IPS-18a (cell line): ENCODE data around the gene SORBS1.

Experiments used
- H3K27ac ChIP-seq: one replicate; pipeline ENCODE4 v1.5.1; 2013; ENCODE audit warnings: low read length
- H3K27me3 ChIP-seq: one replicate; pipeline ENCODE4 v1.6.1; 2013; ENCODE audit warnings: mild to moderate bottlenecking, low read length; ENCODE audit not compliant: control insufficient read depth, insufficient read depth
- H3K36me3 ChIP-seq: one replicate; pipeline ENCODE4 v1.6.1; 2013; ENCODE audit warnings: low read depth, low read length; ENCODE audit not compliant: control insufficient read depth
- H3K4me1 ChIP-seq: one replicate; pipeline ENCODE4 v1.6.1; 2013; ENCODE audit warnings: low read depth, low read length; ENCODE audit not compliant: control insufficient read depth
- H3K4me3 ChIP-seq: one replicate; pipeline ENCODE4 v1.5.1; 2013; ENCODE audit warnings: low read length
- H3K9ac ChIP-seq: one replicate; pipeline ENCODE4 v1.6.1; 2013; ENCODE audit warnings: mild to moderate bottlenecking, low read length, moderate library complexity
- H3K9me3 ChIP-seq: one replicate; pipeline ENCODE4 v1.6.1; 2013; ENCODE audit warnings: low read depth, low read length; ENCODE audit not compliant: control insufficient read depth

Gene SORBS1

DNA sequence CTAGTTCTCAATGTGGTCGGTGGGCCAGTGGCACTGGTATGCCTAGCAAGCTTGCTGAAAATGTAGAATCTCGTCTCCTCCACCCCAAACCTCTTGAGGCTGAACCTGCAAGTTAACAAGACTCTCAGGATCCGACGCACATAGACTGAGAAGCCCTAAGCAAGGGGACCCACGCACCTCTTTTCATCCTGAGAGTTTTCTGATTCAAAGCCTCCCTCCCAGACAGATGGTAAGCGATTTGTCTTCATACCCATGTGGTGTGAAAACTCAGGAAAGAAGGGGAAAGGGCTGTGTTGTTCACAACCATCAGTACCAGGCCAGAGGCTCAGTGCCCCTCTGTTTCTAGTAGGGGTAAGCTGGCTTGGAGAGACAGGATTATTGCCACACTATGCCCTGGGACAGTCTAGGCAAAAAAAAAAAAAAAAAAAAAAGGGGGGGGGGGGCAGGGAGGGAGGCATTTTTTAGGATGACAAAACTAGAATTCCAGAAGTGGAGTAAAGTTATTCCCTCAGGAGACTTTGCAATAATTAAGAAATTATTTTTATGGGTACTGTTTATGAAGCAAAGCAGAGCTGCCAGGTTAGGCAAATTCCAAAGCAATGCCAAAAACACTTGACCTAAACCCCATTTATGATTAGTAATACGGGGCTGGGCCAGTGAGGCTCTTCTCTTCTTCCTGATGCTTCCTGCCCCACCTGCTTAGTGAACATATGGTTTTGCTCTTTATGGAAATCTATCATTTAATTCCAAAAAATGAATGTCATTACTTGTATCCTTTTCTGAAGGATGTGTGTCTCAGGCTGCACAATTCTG, 152.8 kb downstream of the SORBS1 start:
- peak overlapping the region; percentile 15 for H3K27ac ChIP-seq
- peak overlapping the region; percentile 33 for H3K4me3 ChIP-seq
- no peak overlapping the region for H3K9ac ChIP-seq
- no peaks in the 10 kb centered on the region for H3K9me3 ChIP-seq
- no peaks in the 10 kb centered on the region for H3K27me3 ChIP-seq
- H3K4me1 ChIP-seq: peaks cover 24% of the 10 kb centered on the region
- peaks cover 10% of the 10 kb centered on the region for H3K36me3 ChIP-seq

DNA sequence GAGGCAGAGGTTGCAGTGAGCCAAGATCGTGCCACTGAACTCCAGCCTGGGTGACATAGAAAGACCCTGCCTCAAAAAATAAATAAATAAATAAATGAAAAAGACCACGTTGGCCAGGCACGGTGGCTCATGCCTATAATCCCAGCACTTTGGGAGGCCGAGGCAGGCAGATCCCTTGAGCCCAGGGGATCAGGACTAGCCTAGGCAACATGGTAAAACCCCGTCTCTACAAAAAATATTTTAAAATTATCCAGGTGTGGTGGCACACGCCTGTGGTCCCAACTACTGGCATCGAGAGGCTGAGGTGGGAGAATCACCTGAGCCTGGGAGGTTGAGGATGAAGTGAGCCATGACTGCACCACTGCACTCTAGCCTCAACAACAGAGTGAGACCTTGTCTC, 153.6 kb downstream of the SORBS1 start:
- H3K27ac ChIP-seq: no peak overlapping the region
- no peaks in the 10 kb centered on the region for H3K9me3 ChIP-seq
- peaks cover 10% of the 10 kb centered on the region for H3K36me3 ChIP-seq
- H3K4me1 ChIP-seq: peaks cover 24% of the 10 kb centered on the region
- no peaks in the 10 kb centered on the region for H3K27me3 ChIP-seq
- no peak overlapping the region for H3K4me3 ChIP-seq
- H3K9ac ChIP-seq: no peak overlapping the region

DNA sequence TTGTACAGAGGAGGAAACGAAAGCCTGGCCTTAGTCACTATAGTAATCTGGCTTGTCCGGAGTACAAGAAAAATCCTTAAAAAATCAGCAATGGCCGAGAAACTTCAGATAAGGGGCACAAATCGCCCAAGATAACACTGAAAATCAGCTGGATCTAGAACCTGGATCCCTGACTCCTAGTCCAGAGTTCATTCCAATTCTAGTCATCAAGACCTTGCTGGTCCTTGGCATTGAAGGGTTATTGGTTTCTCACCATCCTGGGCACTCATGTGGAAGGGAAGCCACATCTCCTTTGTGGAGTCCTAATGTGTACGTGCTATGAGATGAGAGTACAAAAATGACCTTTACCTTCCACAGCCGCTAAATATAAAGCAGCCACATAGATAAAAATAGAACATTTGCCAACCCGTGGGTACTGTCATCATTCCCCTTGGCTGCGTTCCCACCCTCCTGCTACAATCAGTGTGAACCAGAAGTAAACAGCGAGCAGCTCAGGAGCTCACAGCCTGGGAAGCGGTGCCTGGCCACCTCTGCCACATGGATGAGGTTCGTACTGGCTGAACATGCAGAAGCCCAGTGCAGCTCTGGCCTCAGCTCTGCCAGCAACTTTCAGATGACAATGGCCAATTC, 154.4 kb downstream of the SORBS1 start:
- no peak overlapping the region for H3K4me3 ChIP-seq
- H3K27me3 ChIP-seq: no peaks in the 10 kb centered on the region
- H3K4me1 ChIP-seq: peaks cover 24% of the 10 kb centered on the region
- no peaks in the 10 kb centered on the region for H3K9me3 ChIP-seq
- no peak overlapping the region for H3K27ac ChIP-seq
- no peak overlapping the region for H3K9ac ChIP-seq
- H3K36me3 ChIP-seq: peaks cover 10% of the 10 kb centered on the region

DNA sequence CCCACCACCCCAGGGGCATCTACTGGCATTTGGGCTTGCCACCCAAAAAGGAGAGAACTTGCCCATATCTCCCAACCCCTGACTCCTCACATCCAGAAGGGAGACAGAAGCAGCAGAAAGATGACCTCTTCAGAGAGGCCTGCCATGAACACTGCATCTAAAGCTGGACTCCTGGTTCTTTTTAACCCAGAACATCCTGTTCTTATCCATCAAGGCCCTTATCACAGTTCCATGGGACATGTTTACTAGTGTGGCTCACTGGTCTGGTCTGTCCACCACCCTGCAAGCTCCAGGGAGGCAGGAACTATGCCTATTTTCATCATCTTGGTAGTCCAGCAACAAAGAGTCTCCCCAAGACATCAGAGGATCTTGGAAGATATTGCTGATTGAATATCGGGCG, 155.5 kb downstream of the SORBS1 start:
- Histone ChIP-seq H3K9me3 (no peaks in the 10 kb centered on the region), H3K36me3 (peaks cover 10% of the 10 kb centered on the region), H3K4me1 (peaks cover 22% of the 10 kb centered on the region), H3K27ac (no peak overlapping the region), H3K4me3 (no peak overlapping the region), H3K27me3 (no peaks in the 10 kb centered on the region), H3K9ac (no peak overlapping the region)

DNA sequence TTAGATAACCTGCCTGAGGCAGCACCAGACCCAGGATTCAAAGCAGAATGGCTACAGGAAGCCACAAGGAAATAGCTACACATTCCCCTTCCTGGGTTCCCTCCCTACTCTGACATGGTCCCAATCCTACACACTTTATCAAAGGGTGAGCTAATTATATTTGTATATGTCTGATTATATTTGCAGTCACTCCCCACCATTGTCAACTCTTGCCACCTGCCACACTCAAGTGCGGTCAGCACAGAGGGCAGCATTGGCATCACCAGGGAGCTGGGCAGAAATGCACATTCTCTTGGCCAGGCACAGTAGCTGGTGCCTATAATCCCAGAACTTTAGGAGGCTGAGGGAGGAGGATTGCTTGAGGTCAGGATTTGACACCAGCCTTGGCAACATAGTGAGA, 156.3 kb downstream of the SORBS1 start:
- Histone ChIP-seq H3K9me3 (no peaks in the 10 kb centered on the region), H3K4me3 (no peak overlapping the region), H3K27ac (no peak overlapping the region), H3K9ac (no peak overlapping the region), H3K4me1 (peaks cover 14% of the 10 kb centered on the region), H3K36me3 (peaks cover 10% of the 10 kb centered on the region), H3K27me3 (no peaks in the 10 kb centered on the region)

DNA sequence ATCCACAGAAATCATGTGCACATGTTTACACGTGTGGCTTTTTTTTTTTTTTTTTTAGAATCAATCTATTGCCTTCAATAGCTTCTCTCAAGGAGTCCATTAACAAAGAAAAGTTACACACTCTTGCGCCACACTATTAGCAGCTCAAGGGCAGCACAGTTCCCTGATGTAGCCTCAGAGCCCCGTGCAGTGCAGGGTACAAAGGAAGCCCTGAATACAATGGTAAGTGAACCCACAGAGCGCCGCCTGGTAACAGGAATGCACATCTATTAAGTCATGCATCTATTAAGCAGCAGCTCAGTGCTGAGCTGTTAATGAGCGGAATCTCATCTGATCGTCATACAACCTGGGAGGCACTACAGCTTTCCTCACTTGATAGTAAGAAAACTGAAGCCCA, 156.7 kb downstream of the SORBS1 start:
- Histone ChIP-seq H3K4me1 (peaks cover 10% of the 10 kb centered on the region), H3K27me3 (no peaks in the 10 kb centered on the region), H3K36me3 (peaks cover 10% of the 10 kb centered on the region), H3K9ac (no peak overlapping the region), H3K27ac (no peak overlapping the region), H3K9me3 (no peaks in the 10 kb centered on the region), H3K4me3 (no peak overlapping the region)

DNA sequence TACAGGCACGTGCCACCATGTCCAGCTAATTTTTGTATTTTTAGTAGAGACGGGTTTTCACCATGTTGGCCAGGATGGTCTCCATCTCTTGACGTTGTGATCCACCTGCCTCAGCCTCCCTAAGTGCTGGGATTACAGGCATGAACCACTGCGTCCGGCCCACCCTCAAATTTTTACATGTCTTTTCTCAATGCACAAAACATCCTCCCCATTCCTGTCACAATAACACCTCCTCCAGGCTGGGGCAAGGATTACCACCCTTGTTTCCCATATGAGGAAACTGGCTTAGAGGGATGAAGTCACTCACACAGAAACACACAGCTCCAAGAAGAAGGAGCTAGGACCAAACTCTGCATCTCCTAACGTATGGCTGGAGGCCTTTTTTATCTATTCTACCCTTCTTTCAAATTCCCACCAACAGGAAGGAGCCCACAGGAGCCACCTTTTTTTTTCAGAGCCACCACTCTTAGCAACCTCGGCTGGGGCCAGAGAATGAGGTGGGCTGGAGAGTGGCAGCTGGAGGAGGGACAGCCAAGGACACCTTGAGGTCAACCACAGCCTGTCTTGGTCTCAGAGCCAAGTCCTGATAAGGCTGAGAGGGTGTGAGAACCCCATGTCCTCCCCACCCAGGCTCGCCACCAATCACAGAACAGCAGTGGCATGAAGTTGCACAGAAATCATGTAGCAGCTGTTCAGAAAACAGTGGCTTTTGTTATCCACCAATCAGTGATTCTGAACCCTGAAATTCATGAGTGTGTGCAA, 157.3 kb downstream of the SORBS1 start:
- peaks cover 4% of the 10 kb centered on the region for H3K4me1 ChIP-seq
- no peak overlapping the region for H3K9ac ChIP-seq
- H3K4me3 ChIP-seq: no peak overlapping the region
- no peak overlapping the region for H3K27ac ChIP-seq
- H3K9me3 ChIP-seq: no peaks in the 10 kb centered on the region
- H3K27me3 ChIP-seq: no peaks in the 10 kb centered on the region
- peaks cover 12% of the 10 kb centered on the region for H3K36me3 ChIP-seq

DNA sequence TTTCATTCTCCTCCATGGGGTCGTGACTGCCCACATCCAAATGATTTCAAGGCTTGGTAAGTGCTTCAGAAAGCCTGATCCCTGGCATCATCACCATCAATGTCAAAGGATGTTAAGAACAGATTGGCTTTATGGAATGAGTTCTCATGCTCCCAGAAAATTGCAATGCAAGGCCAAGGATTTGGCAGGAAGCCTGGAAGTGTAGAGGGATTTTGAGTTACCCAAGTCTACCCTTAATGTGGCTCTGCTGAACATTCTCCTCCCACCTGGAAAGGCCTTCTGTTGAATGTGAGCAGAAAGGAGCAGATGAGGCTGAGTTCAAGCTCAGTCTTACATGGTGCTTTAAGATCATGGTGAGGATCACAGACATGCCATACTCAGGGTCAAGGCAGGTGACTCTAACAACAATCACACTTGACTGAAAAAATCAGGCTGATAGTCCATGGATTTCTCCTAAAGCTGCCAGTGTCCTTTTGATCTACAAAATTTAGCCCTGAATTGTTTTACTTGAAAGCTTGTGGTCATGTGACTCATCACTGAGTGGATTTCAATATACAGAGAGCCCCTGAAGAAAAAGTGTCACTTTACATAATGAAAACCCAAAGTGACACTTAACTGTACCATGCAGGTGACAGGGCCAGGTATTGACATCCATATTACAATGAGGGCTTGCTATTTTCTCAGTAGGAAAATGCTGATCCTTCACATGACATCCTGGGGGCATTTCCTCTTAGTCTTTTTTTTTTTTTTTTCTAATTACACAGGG, 159.3 kb downstream of the SORBS1 start:
- Histone ChIP-seq H3K27me3 (no peaks in the 10 kb centered on the region), H3K9me3 (no peaks in the 10 kb centered on the region), H3K9ac (no peak overlapping the region), H3K4me3 (no peak overlapping the region), H3K27ac (no peak overlapping the region), H3K36me3 (peaks cover 22% of the 10 kb centered on the region), H3K4me1 (no peaks in the 10 kb centered on the region)

DNA sequence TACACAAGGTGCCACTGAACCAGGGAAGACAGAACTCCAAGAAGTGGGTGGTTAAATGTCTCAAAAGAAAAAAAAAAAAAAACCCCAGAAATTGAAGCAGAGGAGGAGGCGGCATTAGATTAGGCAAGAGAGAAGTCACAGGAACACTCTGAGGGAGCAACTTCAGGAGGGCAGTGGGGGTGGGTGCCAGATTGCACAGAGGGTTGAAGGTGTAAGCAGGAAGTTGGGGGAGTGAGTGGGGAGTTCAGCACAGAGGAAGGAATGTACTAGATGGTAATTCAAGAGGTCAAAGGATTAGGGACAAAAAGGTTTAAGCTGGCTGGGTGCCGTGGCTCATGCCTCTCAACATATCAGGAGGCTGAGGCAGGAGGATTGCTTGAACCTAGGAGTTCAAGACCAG, 160.4 kb downstream of the SORBS1 start:
- Histone ChIP-seq H3K27ac (no peak overlapping the region), H3K4me3 (no peak overlapping the region), H3K4me1 (no peaks in the 10 kb centered on the region), H3K9ac (no peak overlapping the region), H3K27me3 (no peaks in the 10 kb centered on the region), H3K9me3 (no peaks in the 10 kb centered on the region), H3K36me3 (peaks cover 20% of the 10 kb centered on the region)

DNA sequence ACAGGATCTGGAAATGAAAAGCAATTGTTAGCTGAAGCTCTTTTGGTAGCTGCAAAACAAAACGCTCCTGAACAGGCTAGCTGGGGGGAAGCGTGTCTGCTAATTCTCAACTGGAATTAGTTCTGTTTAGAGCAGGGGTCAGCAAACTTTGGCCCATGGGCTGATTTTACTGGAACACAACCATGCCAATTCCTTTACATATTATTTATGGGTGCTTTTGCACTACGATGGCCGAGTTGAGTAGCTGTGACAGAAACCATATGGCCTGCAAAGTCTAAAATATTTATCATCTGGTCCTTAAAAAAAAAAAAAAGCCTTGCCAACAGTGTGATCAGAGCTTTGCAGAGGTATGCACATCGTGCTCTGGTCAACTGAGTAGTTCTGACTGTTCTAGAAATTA, 162.0 kb downstream of the SORBS1 start:
- Histone ChIP-seq H3K36me3 (peaks cover 23% of the 10 kb centered on the region), H3K9me3 (no peaks in the 10 kb centered on the region), H3K4me1 (no peaks in the 10 kb centered on the region), H3K27ac (no peak overlapping the region), H3K27me3 (no peaks in the 10 kb centered on the region), H3K4me3 (no peak overlapping the region), H3K9ac (no peak overlapping the region)

DNA sequence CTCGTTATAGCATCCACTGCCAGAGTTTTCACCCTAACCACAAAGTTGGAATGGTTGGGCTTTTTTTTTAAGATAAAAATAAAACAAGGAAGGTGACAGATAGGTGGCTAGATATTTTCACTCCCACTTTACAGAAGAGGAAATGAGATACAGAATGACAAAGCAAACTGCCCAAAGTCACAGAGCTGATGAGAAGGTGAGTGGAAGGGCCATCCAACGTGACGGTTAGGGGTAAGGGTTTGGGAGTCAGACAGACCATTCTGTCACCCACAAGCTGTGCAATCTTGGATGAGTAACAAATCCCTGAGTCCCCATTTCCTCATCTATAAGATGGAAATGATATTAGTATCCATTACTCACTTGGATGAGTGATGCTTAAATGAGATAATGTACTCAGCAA, 163.4 kb downstream of the SORBS1 start:
- Histone ChIP-seq H3K4me1 (no peaks in the 10 kb centered on the region), H3K27ac (no peak overlapping the region), H3K4me3 (no peak overlapping the region), H3K27me3 (no peaks in the 10 kb centered on the region), H3K36me3 (peaks cover 32% of the 10 kb centered on the region), H3K9ac (no peak overlapping the region), H3K9me3 (no peaks in the 10 kb centered on the region)
